Endodermal cell (in vitro differentiated cells): ENCODE results near the gene PTPRM. TPM values are rescaled to one million over a fixed set of nuclear protein-coding genes. Genes with fewer than 3 reads are reported as not detected.
A peak's percentile ranks its signal among the peaks of the same experiment; 100 is the strongest.

Experiments
- DNase-seq: peaks from one replicate; pipeline ENCODE4 v3.0.0-alpha.2; 2017
- H3K27ac ChIP-seq: 2 replicates; pipeline ENCODE4 v1.5.1; 2013; ENCODE audit warnings: mild to moderate bottlenecking, low read depth, low read length, moderate library complexity
- H3K27me3 ChIP-seq: 2 replicates; pipeline ENCODE4 v1.6.1; 2013; ENCODE audit warnings: mild to moderate bottlenecking, low read length, moderate library complexity; ENCODE audit not compliant: insufficient read depth, control insufficient read depth, poor library complexity, severe bottlenecking
- H3K36me3 ChIP-seq: 2 replicates; pipeline ENCODE4 v1.7.0; 2013; ENCODE audit warnings: mild to moderate bottlenecking, low read length, moderate library complexity; ENCODE audit not compliant: control insufficient read depth, insufficient read depth
- H3K4me1 ChIP-seq: one replicate; pipeline ENCODE4 v1.7.0; 2013; ENCODE audit warnings: low read length; ENCODE audit not compliant: control insufficient read depth, insufficient read depth
- H3K4me3 ChIP-seq: 2 replicates; pipeline ENCODE4 v1.5.1; 2013; ENCODE audit warnings: mild to moderate bottlenecking, low read length, moderate library complexity
- H3K9ac ChIP-seq: 2 replicates; pipeline ENCODE4 v1.6.1; 2013; ENCODE audit warnings: mild to moderate bottlenecking, low read length, moderate library complexity; ENCODE audit not compliant: poor library complexity, severe bottlenecking; ENCODE audit errors: extremely low read depth
- H3K9me3 ChIP-seq: 2 replicates; pipeline ENCODE4 v1.6.1; 2013; ENCODE audit warnings: mild to moderate bottlenecking, low read length, moderate library complexity; ENCODE audit not compliant: control insufficient read depth
- H3K27ac Mint-ChIP-seq: 2 replicates; pipeline ENCODE4 v1.8.0; 2020; ENCODE audit warnings: mixed read lengths
- H3K27me3 Mint-ChIP-seq: 2 replicates; pipeline ENCODE4 v1.8.0; 2021; ENCODE audit warnings: mild to moderate bottlenecking, mixed read lengths; ENCODE audit not compliant: insufficient read depth
- H3K36me3 Mint-ChIP-seq: 2 replicates; pipeline ENCODE4 v1.8.0; 2020; ENCODE audit warnings: low read depth, mixed read lengths
- H3K4me1 Mint-ChIP-seq: 2 replicates; pipeline ENCODE4 v1.8.0; 2020; ENCODE audit warnings: mixed read lengths
- H3K4me3 Mint-ChIP-seq: 2 replicates; pipeline ENCODE4 v1.8.0; 2020; ENCODE audit warnings: mild to moderate bottlenecking, moderate library complexity, mixed read lengths
- H3K9me3 Mint-ChIP-seq: 2 replicates; pipeline ENCODE4 v1.8.0; 2020; ENCODE audit warnings: mild to moderate bottlenecking, mixed read lengths
- WGBS, 2 experiments: methylation state at CpG; one replicate each; pipeline versions ENCODE4 v1.1.5 to v1.1.7; 2013; ENCODE audit warnings: missing lambda C conversion rate in 2 of 2, mixed read lengths in 1 of 2; ENCODE audit not compliant: insufficient coverage in 1 of 2, insufficient read length in 1 of 2; 5-methylcytosine and 5-hydroxymethylcytosine counted together
- total RNA-seq, 2 donors: library from RNA; stranded (reverse); fragmentation: NEBNext Ultra II Directional in 1 of 2; extraction: Animal tissue kit (Norgen Biotek cat#: 25700) in 1 of 2; gene quantifications; 2 replicates in 1 of 2; 3 replicates in 1 of 2; pipeline ENCODE4 v1.2.1, GENCODE V29; 2021
- TF ChIP-seq, protein P1 (sequence below): fragments of 200-600 bp; sonication (generic); conservative IDR thresholded peaks from 2 replicates; pipeline ENCODE4 v1.5.0; 2021; ENCODE audit warnings: antibody characterized with exemption, mild to moderate bottlenecking

The PTPRM gene
- total RNA-seq, 2 donors from 2014 or later = 47.2 to 57.6 TPM

DNA sequence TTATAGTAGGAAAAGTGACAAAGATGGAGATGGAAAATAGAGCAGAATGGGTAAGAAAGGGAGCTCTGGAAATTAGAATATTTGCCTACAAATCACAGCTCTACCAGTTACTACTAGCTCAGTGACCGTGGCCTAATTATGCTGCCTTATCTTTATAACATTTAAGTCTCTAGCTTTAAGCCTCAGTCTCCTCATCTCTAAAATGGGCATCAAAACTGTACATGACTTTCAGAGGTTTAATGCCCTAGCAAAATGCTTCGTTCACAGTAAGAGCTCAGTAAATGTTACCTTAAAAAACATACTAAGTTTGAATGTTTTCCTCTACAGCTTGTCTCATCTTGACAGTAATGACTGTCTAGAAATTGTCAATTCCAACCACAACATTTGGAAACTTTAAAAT lies 8.3 kb upstream of the PTPRM start:
- H3K4me1 Mint-ChIP-seq = peaks cover 17% of the 10 kb centered on the region
- no peaks in the 10 kb centered on the region for H3K36me3 ChIP-seq
- peaks cover under 1% of the 10 kb centered on the region for H3K27me3 Mint-ChIP-seq
- no peak overlapping the region for H3K27ac ChIP-seq
- peaks cover 7% of the 10 kb centered on the region for H3K4me1 ChIP-seq
- no peaks in the 10 kb centered on the region for H3K36me3 Mint-ChIP-seq
- TF ChIP-seq, protein P1, sequence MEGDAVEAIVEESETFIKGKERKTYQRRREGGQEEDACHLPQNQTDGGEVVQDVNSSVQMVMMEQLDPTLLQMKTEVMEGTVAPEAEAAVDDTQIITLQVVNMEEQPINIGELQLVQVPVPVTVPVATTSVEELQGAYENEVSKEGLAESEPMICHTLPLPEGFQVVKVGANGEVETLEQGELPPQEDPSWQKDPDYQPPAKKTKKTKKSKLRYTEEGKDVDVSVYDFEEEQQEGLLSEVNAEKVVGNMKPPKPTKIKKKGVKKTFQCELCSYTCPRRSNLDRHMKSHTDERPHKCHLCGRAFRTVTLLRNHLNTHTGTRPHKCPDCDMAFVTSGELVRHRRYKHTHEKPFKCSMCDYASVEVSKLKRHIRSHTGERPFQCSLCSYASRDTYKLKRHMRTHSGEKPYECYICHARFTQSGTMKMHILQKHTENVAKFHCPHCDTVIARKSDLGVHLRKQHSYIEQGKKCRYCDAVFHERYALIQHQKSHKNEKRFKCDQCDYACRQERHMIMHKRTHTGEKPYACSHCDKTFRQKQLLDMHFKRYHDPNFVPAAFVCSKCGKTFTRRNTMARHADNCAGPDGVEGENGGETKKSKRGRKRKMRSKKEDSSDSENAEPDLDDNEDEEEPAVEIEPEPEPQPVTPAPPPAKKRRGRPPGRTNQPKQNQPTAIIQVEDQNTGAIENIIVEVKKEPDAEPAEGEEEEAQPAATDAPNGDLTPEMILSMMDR = no peak
- H3K27ac Mint-ChIP-seq = no peak overlapping the region
- 92 to 96% methylated on average over 2 of the region's 2 CpGs for WGBS, 2 experiments
- no peak overlapping the region for H3K9ac ChIP-seq
- H3K9me3 ChIP-seq = no peaks in the 10 kb centered on the region
- H3K4me3 Mint-ChIP-seq = no peak overlapping the region
- H3K4me3 ChIP-seq = no peak overlapping the region
- peaks cover 1% of the 10 kb centered on the region for H3K9me3 Mint-ChIP-seq
- no peak for DNase-seq
- H3K27me3 ChIP-seq = no peaks in the 10 kb centered on the region

DNA sequence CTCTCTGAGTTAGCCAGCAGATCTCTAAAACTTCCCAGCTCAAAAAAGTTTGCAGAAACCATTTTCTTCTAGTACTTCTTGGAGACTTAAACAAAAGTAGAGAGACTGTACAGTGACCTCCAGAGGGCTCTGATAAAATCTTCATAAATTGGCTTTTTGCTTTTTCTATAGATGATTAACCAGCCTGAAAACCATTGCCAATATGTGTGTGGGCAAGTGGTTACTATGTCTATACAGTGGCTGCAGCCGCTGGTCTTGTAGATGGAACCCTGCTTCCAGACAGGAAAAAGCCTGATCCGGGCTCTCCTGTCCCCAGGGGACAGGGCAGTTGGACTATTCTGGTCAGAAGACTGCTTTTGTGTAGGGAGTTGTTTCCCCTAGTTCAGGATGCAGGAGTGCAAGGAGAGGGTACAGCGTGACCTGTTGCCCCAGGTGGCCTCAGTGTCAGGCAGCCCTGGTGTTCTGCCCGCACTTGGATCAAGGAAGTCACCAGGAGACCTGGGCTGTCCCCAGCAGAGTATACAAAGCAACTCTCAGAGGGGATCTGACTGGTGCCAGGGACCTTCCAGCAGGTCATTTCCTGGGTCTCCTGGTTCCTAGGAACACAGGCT lies 7.3 kb upstream of the PTPRM start:
- Histone ChIP-seq H3K27me3 (peaks cover 1% of the 10 kb centered on the region), H3K4me1 (peaks cover 7% of the 10 kb centered on the region), H3K27ac (no peak overlapping the region), H3K9ac (no peak overlapping the region), H3K9me3 (no peaks in the 10 kb centered on the region), H3K36me3 (no peaks in the 10 kb centered on the region), H3K4me3 (no peak overlapping the region)
- Mint-ChIP-seq H3K9me3 (no peaks in the 10 kb centered on the region), H3K36me3 (no peaks in the 10 kb centered on the region), H3K4me3 (no peak overlapping the region), H3K4me1 (peaks cover 17% of the 10 kb centered on the region), H3K27me3 (peaks cover 8% of the 10 kb centered on the region), H3K27ac (no peak overlapping the region)
- WGBS, 2 experiments = 87 to 97% methylated on average over 3 to 4 of the region's 4 CpGs
- peak; percentile 44 for DNase-seq
- TF ChIP-seq, protein P1 = no peak

DNA sequence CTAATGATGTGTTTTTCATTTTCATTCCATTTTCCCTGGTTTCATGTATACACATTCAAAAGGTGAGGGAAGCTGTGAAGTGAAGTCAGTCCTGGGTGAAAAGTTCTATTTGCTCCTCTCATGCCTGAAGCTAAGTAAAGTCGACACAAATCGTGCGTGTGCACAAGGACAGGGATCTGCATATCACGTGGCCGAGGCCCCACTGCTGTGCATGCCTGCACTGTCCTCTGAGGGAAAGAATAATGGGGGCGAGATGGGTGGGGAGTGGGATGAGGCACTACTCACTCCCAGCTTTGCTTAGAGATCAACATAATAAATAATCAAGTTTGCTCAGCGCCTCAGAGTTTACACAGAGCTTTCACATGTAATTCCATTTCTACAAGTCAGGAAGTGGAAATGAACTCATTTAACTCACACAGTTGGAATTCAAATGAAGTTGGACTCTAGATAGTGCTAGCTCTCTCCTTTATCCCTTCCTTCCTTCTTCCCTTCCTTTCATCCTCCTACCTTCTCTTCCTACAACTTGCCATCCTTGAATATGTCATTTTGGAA lies 5.1 kb upstream of the PTPRM start:
- Mint-ChIP-seq H3K27me3 (peaks cover 21% of the 10 kb centered on the region), H3K27ac (no peak overlapping the region), H3K36me3 (no peaks in the 10 kb centered on the region)

More for the DNA sequence above, 5.1 kb upstream of the PTPRM start:
- H3K27me3 ChIP-seq = peaks cover 15% of the 10 kb centered on the region
- H3K9me3 ChIP-seq = no peaks in the 10 kb centered on the region
- Mint-ChIP-seq H3K4me3 (no peak overlapping the region), H3K4me1 (peaks cover 9% of the 10 kb centered on the region), H3K9me3 (no peaks in the 10 kb centered on the region)
- no peak overlapping the region for H3K4me3 ChIP-seq
- peaks cover 2% of the 10 kb centered on the region for H3K4me1 ChIP-seq
- H3K36me3 ChIP-seq = no peaks in the 10 kb centered on the region
- 64 to 65% methylated on average over 1 to 7 of the region's 7 CpGs for WGBS, 2 experiments
- no peak overlapping the region for H3K9ac ChIP-seq
- TF ChIP-seq, protein P1 = no peak
- H3K27ac ChIP-seq = no peak overlapping the region
- DNase-seq = no peak
